ENCODE measurements around the gene TMC6. TPM values are rescaled to one million over a fixed set of nuclear protein-coding genes. Genes with fewer than 3 reads are reported as not detected.

The TMC6 gene
- total RNA-seq, 2 experiments from 2014 or later = 124 to 258 TPM

DNA sequence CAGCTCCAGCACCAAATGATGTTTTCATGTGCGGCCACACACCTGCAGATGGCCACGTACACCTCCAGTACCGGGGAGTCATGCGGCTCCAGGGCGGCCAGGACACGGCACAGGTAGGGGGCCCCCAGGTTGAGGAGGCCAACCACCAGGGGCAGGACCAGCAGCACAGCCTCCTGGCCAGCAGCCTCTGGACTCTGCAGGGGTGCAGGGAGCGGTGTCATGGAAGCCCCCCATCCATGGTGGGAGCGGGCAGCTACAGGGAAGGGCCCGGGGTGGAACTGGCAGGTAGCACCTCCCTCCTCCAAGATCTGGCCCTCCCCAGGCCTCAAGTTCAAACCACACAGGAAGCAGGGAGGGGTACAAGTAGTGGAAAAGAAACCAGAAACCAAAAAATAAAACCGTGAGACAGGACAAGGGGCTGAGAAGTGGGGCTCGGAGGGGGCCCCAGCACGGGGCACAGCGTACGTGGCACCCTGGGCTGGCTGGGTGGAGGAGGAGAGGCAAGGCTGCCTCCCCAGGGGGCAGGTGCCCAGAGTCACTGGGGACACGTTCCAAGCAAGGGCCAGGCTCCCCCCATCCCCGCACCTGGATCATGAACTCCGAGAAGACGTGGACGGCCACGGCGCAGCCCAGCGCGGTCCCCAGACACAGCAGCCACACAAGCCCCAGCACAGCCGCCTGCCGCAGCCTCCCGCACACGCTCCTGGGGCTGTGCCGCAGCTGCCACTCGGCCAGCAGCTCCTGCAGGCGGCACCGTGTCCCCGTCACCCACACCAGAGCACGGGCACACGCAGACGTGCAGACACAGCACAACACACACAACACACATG, 7.4 kb downstream of the TMC6 start:
- Histone ChIP-seq H3K79me2 (ENCODE audit: insufficient read depth, low read depth, low read length) (no peaks in the 10 kb centered on the region), H3K27ac (ENCODE audit: low read depth, low read length, poor library complexity, severe bottlenecking) (peak overlapping the region; percentile 47), H2AFZ (ENCODE audit: low read length) (no peak overlapping the region), H3K4me3 (ENCODE audit: low read depth, low read length, poor library complexity, severe bottlenecking) (peak overlapping the region; percentile 55), H3K4me2 (ENCODE audit: low read length) (peak overlapping the region; percentile 70), H3K36me3 (ENCODE audit: insufficient read depth, low read length) (peaks cover 61% of the 10 kb centered on the region), H3K9me2 (ENCODE audit: insufficient read depth, low read length) (no peaks in the 10 kb centered on the region), H4K20me1 (ENCODE audit: insufficient read depth, low read length) (no peaks in the 10 kb centered on the region), H3K4me1 (ENCODE audit: insufficient read depth, low read length, poor library complexity, severe bottlenecking) (peaks cover 45% of the 10 kb centered on the region), H3K9me3 (ENCODE audit: low read length) (no peaks in the 10 kb centered on the region)
- POLR2A ChIA-PET = no interaction called here
- no TSS peak for BruUV-seq (replicated peaks)
- intact Hi-C loops (cut with micrococcal nuclease; ENCODE audit: unreplicated experiment) = no loop called here
- TF ChIP-seq, protein P1, sequence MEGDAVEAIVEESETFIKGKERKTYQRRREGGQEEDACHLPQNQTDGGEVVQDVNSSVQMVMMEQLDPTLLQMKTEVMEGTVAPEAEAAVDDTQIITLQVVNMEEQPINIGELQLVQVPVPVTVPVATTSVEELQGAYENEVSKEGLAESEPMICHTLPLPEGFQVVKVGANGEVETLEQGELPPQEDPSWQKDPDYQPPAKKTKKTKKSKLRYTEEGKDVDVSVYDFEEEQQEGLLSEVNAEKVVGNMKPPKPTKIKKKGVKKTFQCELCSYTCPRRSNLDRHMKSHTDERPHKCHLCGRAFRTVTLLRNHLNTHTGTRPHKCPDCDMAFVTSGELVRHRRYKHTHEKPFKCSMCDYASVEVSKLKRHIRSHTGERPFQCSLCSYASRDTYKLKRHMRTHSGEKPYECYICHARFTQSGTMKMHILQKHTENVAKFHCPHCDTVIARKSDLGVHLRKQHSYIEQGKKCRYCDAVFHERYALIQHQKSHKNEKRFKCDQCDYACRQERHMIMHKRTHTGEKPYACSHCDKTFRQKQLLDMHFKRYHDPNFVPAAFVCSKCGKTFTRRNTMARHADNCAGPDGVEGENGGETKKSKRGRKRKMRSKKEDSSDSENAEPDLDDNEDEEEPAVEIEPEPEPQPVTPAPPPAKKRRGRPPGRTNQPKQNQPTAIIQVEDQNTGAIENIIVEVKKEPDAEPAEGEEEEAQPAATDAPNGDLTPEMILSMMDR (conservative IDR thresholded peaks at IDR 0.05; ENCODE audit: low read length) = no peak
- TF ChIP-seq EZH2phosphoT487 (IDR thresholded peaks at IDR 0.05; ENCODE audit: borderline replicate concordance, low read depth, low read length) = no peak
- CTCF ChIA-PET (ENCODE audit: unreplicated experiment) = interaction anchor here (0.9 kb wide), 1 partner anchor 127 kb away, joined by 3 read pairs; no protein-coding TSS in a partner anchor
- peak; percentile 53 for DNase-seq (ENCODE audit: low spot score)

DNA sequence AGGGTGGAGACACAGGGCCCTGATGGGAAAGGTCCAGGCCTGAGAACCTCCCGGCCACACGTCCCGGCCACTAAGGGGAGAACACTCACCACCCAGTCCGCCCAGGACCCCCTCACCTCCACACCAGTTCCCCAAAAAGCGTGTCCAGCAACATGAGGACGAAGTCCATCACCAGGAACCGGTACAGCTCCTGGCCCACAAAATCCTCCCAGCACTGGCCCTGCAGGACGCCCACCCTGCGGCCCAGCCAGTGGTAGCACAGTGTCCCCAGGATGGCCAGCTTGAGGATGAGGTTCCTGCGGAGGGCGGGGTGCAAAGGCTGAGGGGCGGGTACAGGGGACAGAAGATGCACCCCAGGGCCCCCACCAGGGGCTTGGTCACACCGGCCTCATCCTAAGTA, 8.0 kb downstream of the TMC6 start:
- BruUV-seq (replicated peaks) = no TSS peak
- H4K20me1 ChIP-seq (ENCODE audit: insufficient read depth, low read length) = no peaks in the 10 kb centered on the region
- no peak overlapping the region for H3K27ac ChIP-seq (ENCODE audit: low read depth, low read length, poor library complexity, severe bottlenecking)
- intact Hi-C loops (cut with micrococcal nuclease; ENCODE audit: unreplicated experiment) = no loop called here
- TF ChIP-seq EZH2phosphoT487 (IDR thresholded peaks at IDR 0.05; ENCODE audit: borderline replicate concordance, low read depth, low read length) = no peak
- TF ChIP-seq, protein P1 (conservative IDR thresholded peaks at IDR 0.05; ENCODE audit: low read length) = no peak
- H3K9me3 ChIP-seq (ENCODE audit: low read length) = no peaks in the 10 kb centered on the region
- no peaks in the 10 kb centered on the region for H3K79me2 ChIP-seq (ENCODE audit: insufficient read depth, low read depth, low read length)
- CTCF ChIA-PET (ENCODE audit: unreplicated experiment) = no interaction called here
- H3K4me3 ChIP-seq (ENCODE audit: low read depth, low read length, poor library complexity, severe bottlenecking) = no peak overlapping the region
- DNase-seq (ENCODE audit: low spot score) = no peak
- H2AFZ ChIP-seq (ENCODE audit: low read length) = no peak overlapping the region
- peaks cover 38% of the 10 kb centered on the region for H3K4me1 ChIP-seq (ENCODE audit: insufficient read depth, low read length, poor library complexity, severe bottlenecking)
- POLR2A ChIA-PET = no interaction called here
- no peak overlapping the region for H3K4me2 ChIP-seq (ENCODE audit: low read length)
- peaks cover 61% of the 10 kb centered on the region for H3K36me3 ChIP-seq (ENCODE audit: insufficient read depth, low read length)
- H3K9me2 ChIP-seq (ENCODE audit: insufficient read depth, low read length) = no peaks in the 10 kb centered on the region

DNA sequence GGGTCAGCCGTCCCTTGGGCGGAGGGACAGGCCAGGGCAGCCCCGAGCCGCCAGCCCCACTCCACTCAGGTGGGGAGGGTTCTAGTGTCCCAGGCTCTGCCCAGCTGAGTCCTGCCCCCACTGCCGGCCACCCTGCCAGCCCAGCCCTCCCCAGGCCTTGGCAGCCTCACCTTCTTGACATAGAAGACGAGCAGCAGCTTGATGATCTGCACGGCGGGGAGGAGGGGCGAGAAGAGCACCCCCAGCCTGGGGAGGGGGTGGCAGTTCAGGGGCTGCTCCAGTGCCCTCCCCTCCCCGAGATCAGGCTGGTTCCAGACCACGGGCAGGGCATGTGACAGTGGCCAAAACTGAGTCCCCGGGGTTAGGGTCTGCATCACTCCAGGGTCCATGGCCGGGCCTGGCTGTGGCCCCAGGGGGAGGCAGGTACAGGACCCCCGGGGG, 9.7 kb downstream of the TMC6 start:
- Histone ChIP-seq H3K4me1 (ENCODE audit: insufficient read depth, low read length, poor library complexity, severe bottlenecking) (peaks cover 21% of the 10 kb centered on the region), H3K36me3 (ENCODE audit: insufficient read depth, low read length) (peaks cover 55% of the 10 kb centered on the region), H3K9me3 (ENCODE audit: low read length) (no peaks in the 10 kb centered on the region), H4K20me1 (ENCODE audit: insufficient read depth, low read length) (no peaks in the 10 kb centered on the region), H3K4me2 (ENCODE audit: low read length) (no peak overlapping the region), H2AFZ (ENCODE audit: low read length) (no peak overlapping the region), H3K27ac (ENCODE audit: low read depth, low read length, poor library complexity, severe bottlenecking) (no peak overlapping the region), H3K4me3 (ENCODE audit: low read depth, low read length, poor library complexity, severe bottlenecking) (no peak overlapping the region), H3K9me2 (ENCODE audit: insufficient read depth, low read length) (no peaks in the 10 kb centered on the region), H3K79me2 (ENCODE audit: insufficient read depth, low read depth, low read length) (no peaks in the 10 kb centered on the region)
- TF ChIP-seq, protein P1 (conservative IDR thresholded peaks at IDR 0.05; ENCODE audit: low read length) = no peak
- no peak for TF ChIP-seq EZH2phosphoT487 (IDR thresholded peaks at IDR 0.05; ENCODE audit: borderline replicate concordance, low read depth, low read length)
- DNase-seq (ENCODE audit: low spot score) = no peak
- CTCF ChIA-PET (ENCODE audit: unreplicated experiment) = no interaction called here
- no TSS peak for BruUV-seq (replicated peaks)
- intact Hi-C loops (cut with micrococcal nuclease; ENCODE audit: unreplicated experiment) = no loop called here
- POLR2A ChIA-PET = no interaction called here

All from OCI-LY7 (cell line).